OCI-LY3 (cell line): ENCODE data around the gene GRIP1.

ENCODE experiments used
- CTCF ChIP-seq: fragments of 200-600, 300-600 bp; sonication (generic); IDR thresholded peaks from 2 replicates; pipeline ENCODE4 v1.5.1; 2014; ENCODE audit warnings: antibody characterized with exemption, low read length, low read depth
- EZH2phosphoT487 ChIP-seq: fragments of 200-600 bp; shearing (Covaris generic); IDR thresholded peaks from 2 replicates; pipeline ENCODE4 v1.6.1; 2018; ENCODE audit warnings: antibody characterized with exemption, mixed run types, low read depth

- TF ChIP-seq CTCF (no peak), EZH2phosphoT487 (no peak)
Measured at GRCh38 chr12:66359300-66359699, 319.6 kb downstream of the GRIP1 start.
